ENCODE measurements around the gene DUSP22. TPM values are rescaled to one million over a fixed set of nuclear protein-coding genes. Genes with fewer than 3 reads are reported as not detected.

DUSP22 gene
- total RNA-seq, 2 donors from 2014 or later: 33.5 to 35.4 TPM

DNA sequence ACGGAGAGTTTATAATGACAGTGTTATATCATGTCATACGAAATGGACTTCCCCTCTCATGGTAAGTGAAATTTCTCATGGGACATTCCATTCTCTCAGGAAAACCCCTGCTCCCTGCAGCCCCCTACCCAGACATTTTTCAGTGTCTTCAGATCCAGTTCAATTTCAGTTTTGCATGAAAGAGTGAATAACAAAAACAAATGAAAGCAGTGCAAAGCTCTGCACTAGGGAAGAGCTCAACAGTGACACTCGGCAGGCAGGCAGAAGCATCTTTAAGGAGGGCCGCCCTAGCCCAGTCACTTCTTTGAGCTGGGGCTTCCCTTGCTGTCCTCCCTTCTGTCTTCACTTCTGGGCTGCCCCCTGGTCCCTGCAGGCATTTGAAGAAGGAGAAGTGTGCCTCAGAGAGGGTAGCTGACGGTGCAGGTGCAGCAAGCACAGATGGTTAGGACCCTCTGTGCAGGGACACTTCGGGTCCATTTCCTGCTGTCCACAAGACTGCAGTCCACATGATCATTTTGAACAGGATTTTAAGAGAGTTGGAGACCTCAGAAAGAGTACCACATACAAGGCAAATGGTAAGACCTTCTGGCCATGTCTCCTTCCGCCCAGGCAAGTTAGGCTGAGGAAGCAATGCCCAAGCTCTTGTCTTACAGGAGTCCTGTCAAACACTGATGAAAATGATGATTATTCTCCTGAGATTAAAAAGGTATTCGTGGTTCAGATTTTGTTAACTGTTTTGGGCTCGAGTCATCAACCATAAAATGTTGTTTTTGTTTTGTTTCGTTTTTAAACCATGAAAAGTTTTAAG is 5.4 kb upstream of the DUSP22 start:
- H3K27ac Mint-ChIP-seq: no peak overlapping the region
- H3K27ac ChIP-seq (ENCODE audit: low read depth, low read length): no peak overlapping the region
- no peak overlapping the region for H3K9ac ChIP-seq (ENCODE audit: extremely low read depth, low read length, poor library complexity, severe bottlenecking)
- no peak overlapping the region for H3K4me3 ChIP-seq (ENCODE audit: low read length)
- H3K4me3 Mint-ChIP-seq: no peak overlapping the region
- H3K9me3 ChIP-seq (ENCODE audit: control insufficient read depth, low read length): peaks cover 3% of the 10 kb centered on the region
- peaks cover 6% of the 10 kb centered on the region for H3K27me3 Mint-ChIP-seq (ENCODE audit: insufficient read depth)
- H3K36me3 ChIP-seq (ENCODE audit: control insufficient read depth, insufficient read depth, low read length): no peaks in the 10 kb centered on the region
- H3K9me3 Mint-ChIP-seq: peaks cover 47% of the 10 kb centered on the region
- no peaks in the 10 kb centered on the region for H3K27me3 ChIP-seq (ENCODE audit: control insufficient read depth, insufficient read depth, low read length, poor library complexity, severe bottlenecking)
- H3K4me1 Mint-ChIP-seq: peaks cover 6% of the 10 kb centered on the region
- H3K4me1 ChIP-seq (ENCODE audit: control insufficient read depth, insufficient read depth, low read length): peaks cover 3% of the 10 kb centered on the region
- no peak for DNase-seq
- TF ChIP-seq, protein P1, sequence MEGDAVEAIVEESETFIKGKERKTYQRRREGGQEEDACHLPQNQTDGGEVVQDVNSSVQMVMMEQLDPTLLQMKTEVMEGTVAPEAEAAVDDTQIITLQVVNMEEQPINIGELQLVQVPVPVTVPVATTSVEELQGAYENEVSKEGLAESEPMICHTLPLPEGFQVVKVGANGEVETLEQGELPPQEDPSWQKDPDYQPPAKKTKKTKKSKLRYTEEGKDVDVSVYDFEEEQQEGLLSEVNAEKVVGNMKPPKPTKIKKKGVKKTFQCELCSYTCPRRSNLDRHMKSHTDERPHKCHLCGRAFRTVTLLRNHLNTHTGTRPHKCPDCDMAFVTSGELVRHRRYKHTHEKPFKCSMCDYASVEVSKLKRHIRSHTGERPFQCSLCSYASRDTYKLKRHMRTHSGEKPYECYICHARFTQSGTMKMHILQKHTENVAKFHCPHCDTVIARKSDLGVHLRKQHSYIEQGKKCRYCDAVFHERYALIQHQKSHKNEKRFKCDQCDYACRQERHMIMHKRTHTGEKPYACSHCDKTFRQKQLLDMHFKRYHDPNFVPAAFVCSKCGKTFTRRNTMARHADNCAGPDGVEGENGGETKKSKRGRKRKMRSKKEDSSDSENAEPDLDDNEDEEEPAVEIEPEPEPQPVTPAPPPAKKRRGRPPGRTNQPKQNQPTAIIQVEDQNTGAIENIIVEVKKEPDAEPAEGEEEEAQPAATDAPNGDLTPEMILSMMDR (conservative IDR thresholded peaks at IDR 0.05): no peak
- WGBS, 2 experiments (ENCODE audit: insufficient coverage in 1 of 2, insufficient read length in 1 of 2): 72 to 83% methylated on average over 8 to 9 of the region's 10 CpGs
- H3K36me3 Mint-ChIP-seq (ENCODE audit: low read depth): no peaks in the 10 kb centered on the region

DNA sequence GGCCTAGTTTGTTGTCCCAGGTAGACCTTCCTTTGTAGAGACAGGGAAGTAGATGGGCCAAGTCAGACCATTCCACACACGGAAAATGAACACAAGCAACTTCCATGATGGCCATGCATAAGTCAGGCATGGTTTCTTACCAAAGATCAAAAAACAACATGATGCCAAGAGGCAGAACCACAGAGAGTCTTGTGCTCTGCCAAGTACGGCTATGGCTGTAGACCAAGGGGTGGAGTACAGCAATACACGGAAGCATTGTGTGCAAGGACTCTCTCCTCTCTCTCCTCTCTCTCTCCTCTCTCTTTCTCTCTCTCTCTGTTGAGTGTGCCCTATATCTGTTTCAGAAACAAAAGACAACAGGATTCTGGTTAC is 4.8 kb upstream of the DUSP22 start:
- no peak overlapping the region for H3K9ac ChIP-seq (ENCODE audit: extremely low read depth, low read length, poor library complexity, severe bottlenecking)
- Mint-ChIP-seq H3K27me3 (ENCODE audit: insufficient read depth) (peaks cover 6% of the 10 kb centered on the region), H3K4me3 (no peak overlapping the region), H3K27ac (no peak overlapping the region), H3K4me1 (peaks cover 6% of the 10 kb centered on the region), H3K36me3 (ENCODE audit: low read depth) (no peaks in the 10 kb centered on the region), H3K9me3 (peaks cover 43% of the 10 kb centered on the region)
- TF ChIP-seq, protein P1 (conservative IDR thresholded peaks at IDR 0.05): no peak
- no peaks in the 10 kb centered on the region for H3K27me3 ChIP-seq (ENCODE audit: control insufficient read depth, insufficient read depth, low read length, poor library complexity, severe bottlenecking)
- DNase-seq: no peak
- H3K27ac ChIP-seq (ENCODE audit: low read depth, low read length): no peak overlapping the region
- no peak overlapping the region for H3K4me3 ChIP-seq (ENCODE audit: low read length)
- H3K9me3 ChIP-seq (ENCODE audit: control insufficient read depth, low read length): peaks cover 3% of the 10 kb centered on the region
- peaks cover 3% of the 10 kb centered on the region for H3K4me1 ChIP-seq (ENCODE audit: control insufficient read depth, insufficient read depth, low read length)
- WGBS, 2 experiments (ENCODE audit: insufficient coverage in 1 of 2, insufficient read length in 1 of 2): 83 to 94% methylated on average over 2 to 3 of the region's 3 CpGs
- H3K36me3 ChIP-seq (ENCODE audit: control insufficient read depth, insufficient read depth, low read length): no peaks in the 10 kb centered on the region

DNA sequence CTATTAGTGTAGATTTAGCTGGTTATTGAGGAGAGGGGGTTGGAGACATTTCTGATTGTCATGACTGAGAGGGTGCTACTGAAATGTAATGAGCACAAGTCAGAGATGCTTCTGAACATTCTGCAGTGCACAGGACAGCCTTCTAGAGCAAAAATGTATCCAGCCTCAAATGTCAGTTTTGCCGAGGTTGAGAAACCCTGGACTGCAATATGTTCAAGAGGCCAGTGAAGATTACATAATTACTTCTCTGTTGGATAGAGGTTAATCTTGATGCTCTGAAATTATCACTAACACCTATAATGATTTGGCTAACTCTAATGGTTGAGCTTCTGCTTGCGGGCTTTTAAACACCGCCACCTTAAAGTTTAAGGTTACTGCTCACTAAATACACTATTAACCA is 3.4 kb upstream of the DUSP22 start:
- Mint-ChIP-seq H3K4me3 (no peak overlapping the region), H3K9me3 (peaks cover 34% of the 10 kb centered on the region), H3K4me1 (peaks cover 12% of the 10 kb centered on the region), H3K36me3 (ENCODE audit: low read depth) (no peaks in the 10 kb centered on the region), H3K27me3 (ENCODE audit: insufficient read depth) (peaks cover 6% of the 10 kb centered on the region), H3K27ac (no peak overlapping the region)
- H3K27me3 ChIP-seq (ENCODE audit: control insufficient read depth, insufficient read depth, low read length, poor library complexity, severe bottlenecking): no peaks in the 10 kb centered on the region
- H3K9ac ChIP-seq (ENCODE audit: extremely low read depth, low read length, poor library complexity, severe bottlenecking): no peak overlapping the region
- no peak overlapping the region for H3K27ac ChIP-seq (ENCODE audit: low read depth, low read length)
- 84 to 90% methylated on average over 3 of the region's 3 CpGs for WGBS, 2 experiments (ENCODE audit: insufficient coverage in 1 of 2, insufficient read length in 1 of 2)
- peaks cover 3% of the 10 kb centered on the region for H3K4me1 ChIP-seq (ENCODE audit: control insufficient read depth, insufficient read depth, low read length)
- TF ChIP-seq, protein P1 (conservative IDR thresholded peaks at IDR 0.05): no peak
- peaks cover 3% of the 10 kb centered on the region for H3K9me3 ChIP-seq (ENCODE audit: control insufficient read depth, low read length)
- DNase-seq: no peak
- no peak overlapping the region for H3K4me3 ChIP-seq (ENCODE audit: low read length)
- H3K36me3 ChIP-seq (ENCODE audit: control insufficient read depth, insufficient read depth, low read length): no peaks in the 10 kb centered on the region
